Tongue (tissue), 2 donors: ENCODE data around the gene CLCN6. TPM values are rescaled to one million over a fixed set of nuclear protein-coding genes. Genes with fewer than 3 reads are reported as not detected.

ENCODE experiments used
- DNase-seq: peaks from one replicate; pipeline ENCODE4 v3.0.0-alpha.2; 2015
- total RNA-seq: library from RNA; depleted of rRNA; stranded (reverse); fragments of >200 nt; gene quantifications from one replicate; pipeline ENCODE4 v1.2.3, GENCODE V29; 2014

CLCN6 gene
- total RNA-seq, 1 donor from 2014 or later = 16.3 TPM

- DNase-seq = no peak
Observed at GRCh38 chr1:11780380-11781147, 25.4 kb upstream of the CLCN6 start.

- DNase-seq = no peak
Observed at GRCh38 chr1:11781297-11781696, 24.7 kb upstream of the CLCN6 start.

DNA sequence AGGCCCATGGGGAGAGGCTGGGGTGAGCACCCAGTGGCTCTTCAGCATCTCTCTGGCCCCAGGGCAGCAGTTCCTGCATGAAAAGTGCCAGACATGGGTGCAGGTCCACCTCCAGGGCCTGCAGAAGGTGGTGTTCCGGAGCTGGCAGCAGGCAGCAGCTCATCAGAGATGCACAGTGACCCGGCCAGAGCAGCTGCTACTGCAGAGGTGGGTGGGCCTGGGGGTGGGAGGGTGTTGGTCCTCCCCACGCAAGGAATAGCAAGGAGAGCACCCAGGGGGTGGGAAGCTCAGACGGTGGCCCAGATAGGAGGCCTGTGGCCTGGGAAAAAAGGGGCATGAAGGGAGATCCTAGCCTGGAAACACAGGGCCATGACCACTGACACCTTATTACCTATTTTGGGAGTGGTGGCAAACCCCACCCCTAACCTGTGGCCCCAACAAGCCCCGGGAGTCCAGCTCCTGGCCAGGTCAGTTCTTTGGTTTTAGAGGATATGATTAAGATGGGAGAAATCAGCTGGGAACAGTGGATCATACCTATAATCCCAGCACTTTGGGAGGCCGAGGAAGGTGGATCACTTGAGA, 23.8 kb upstream of the CLCN6 start:
- DNase-seq = no peak

GRCh38 chr1:11783556-11783955, 22.4 kb upstream of the CLCN6 start:
- DNase-seq = no peak

DNA sequence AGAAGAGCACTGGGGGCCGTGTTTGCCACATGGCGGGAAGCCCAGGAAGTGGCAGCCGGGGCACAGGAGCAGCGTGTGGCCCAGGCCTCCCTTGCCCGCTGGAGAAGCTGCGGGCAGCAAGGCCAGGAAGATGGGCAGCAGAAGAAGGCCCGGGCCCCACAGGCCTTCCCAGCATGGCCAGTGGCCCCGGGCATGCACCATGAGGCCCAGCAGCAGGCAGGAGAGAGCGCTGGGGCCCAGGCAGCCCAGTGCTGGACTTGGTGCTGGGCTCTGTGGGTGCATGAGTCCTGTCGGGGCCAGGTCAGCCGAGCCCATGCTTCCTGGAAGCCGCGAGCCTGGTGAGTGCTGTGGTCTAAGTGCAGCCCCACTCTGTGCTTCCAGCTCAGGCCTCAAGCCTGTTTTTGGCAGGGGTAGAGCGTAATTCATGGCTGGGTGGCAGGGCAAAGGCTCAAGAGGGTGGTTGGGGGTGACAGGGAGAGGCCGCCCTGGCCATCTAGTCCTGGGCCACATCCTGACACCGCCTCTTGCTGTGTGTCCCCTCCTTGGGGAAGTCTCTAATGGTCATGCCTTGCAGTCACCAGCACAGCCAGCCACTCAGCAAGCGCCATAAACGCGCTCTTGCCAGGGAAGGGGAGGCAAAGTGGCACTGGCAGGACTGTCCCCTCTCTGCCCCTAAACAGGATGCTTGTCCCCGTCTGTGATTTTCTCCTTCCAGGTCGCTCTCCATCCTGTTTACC, 21.6 kb upstream of the CLCN6 start:
- no peak for DNase-seq

DNA sequence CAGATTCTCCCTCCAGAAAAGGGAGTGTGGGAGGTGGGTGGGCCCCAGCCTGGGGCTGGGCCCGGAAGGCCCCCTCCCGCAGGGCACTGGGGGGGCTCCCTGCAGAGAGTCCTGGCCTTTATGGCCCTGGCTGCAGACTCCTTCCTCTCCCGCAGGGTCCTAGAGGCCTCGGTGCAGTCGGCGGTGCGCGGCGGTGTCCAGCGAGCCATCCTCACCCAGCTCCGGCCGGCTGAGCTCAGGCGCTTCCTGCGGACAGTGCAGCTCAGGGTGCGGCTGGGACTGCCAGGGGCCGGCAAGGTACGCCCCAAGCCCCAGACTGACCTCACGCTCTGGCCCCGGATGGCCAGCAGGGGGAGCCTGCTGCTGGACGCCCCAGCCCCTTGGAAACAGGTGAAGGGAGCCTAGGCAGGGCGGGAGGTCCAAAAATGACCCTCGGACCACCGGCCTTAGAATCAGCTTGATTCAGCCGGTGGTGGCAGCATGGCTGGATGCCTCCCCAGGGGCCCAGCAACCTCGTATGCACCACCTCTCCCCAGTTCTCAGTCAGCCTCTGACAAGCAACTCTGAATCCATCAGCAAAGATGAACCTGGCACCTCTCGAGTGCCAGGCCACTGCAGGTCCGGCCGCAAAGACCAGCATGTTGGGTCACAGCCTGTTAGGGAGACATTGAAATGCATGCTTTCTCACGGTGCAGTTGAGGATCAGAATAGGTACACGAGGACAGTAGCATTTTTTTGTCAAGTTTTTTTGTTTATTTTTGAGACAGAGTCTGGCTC, 20.8 kb upstream of the CLCN6 start:
- peak; percentile 57 for DNase-seq

DNA sequence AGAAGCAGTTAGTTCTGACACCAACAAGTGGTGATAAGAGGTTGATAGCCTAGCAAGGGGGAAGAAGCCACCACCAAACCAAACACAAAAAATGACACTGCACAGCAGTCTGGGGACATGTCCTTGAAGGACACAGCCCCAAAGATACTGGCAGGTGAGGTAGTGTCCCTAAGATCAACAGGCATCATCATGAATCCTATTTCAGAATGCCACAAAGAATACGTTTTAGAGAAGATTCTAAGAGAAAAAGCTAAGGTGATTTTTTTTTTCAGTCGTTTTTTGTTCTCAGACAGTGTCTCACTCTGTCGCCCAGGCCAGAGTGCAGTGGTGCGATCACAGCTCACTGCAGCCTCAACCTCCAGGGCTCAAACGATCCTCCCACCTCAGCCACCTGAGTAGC, 19.8 kb upstream of the CLCN6 start:
- no peak for DNase-seq

GRCh38 chr1:11787251-11787803, 18.7 kb upstream of the CLCN6 start:
- DNase-seq = peak; percentile 84

- DNase-seq = no peak
Observed at GRCh38 chr1:11787804-11788436, 18.1 kb upstream of the CLCN6 start.

- DNase-seq = peak; percentile 17
Observed at GRCh38 chr1:11788549-11789053, 17.4 kb upstream of the CLCN6 start.

- DNase-seq = peak; percentile 32
Observed at GRCh38 chr1:11789126-11790067, 16.6 kb upstream of the CLCN6 start.

DNA sequence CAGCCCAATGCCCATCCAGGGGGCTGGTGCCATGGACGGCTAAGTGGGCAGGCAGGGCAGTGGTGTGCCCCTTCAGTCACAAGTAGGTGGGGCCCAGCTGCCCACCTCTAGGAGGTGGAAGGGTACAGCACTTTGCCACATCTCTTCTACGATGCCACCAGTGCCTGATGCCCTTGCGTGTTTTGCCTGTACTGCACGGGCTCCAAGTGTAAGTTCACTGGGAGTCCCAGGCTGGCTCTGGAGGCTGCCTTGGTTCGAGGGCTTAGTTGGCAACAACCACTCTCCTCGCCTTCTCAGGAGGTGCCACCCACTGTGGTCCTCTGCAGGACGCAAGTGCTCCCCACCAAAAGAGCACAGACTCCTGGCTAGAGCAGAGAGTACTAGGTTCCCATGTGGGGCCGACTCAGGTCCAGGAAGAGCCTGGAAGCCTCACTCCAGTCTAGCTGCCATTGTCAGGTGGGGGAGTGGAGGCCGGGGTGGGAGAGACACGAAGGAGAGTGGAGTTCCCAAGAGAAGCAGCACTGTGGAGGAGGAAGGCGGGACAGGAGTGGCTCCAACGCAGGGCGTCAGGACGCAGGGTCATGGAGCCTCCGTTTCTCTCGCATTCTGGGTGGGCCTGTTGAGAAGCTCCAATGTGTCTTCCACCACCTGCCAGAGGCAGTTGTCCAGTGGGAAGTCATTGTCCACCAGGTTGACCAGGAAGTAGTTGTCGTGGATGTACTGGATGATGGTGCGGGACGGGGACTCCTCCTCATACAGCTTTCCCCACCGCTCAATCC, 15.7 kb upstream of the CLCN6 start:
- DNase-seq = no peak

GRCh38 chr1:11790880-11791715, 14.9 kb upstream of the CLCN6 start:
- DNase-seq = peak; percentile 89

- no peak for DNase-seq
Observed at GRCh38 chr1:11792106-11792505, 13.9 kb upstream of the CLCN6 start.

- no peak for DNase-seq
Observed at GRCh38 chr1:11793819-11794218, 12.2 kb upstream of the CLCN6 start.

GRCh38 chr1:11794446-11795237, 11.3 kb upstream of the CLCN6 start:
- no peak for DNase-seq

DNA sequence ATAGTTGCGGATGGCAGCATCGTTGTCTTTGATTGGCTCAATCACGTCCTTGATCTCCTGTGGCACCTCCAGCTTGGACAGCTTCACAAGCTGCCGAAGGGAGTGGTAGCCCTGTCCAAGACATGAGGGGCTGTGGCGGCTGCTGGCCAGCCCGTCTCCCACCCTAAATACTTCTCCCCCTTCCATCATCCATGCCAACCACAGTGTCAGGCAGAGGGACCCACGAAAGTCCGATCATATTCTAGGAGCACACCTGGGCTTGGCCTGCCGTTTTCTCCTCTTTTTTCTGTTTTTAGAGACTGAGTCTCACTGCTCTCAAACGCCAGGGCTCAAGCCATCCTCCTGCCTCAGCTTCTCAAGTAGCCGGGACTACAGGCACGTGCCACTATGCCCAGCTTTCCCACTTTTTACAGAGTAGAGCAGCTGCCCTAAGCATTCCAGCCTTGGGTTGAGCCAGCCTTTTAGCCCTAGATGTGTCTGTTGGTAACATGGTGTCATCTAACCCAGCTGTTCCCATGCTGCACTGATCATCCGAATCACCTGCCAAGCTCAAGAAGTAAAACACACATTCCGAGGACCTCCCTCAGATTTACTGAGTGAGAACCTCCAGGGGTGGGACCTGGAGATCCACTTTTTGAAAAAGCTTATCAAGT, 10.6 kb upstream of the CLCN6 start:
- DNase-seq = peak; percentile 58
